ENCODE results near the gene UBA1.

UBA1 gene

GRCh38 chrX:47158131-47158530 lies 35.5 kb upstream of the UBA1 start:
- Histone ChIP-seq H3K27me3 (ENCODE audit: control insufficient read depth, insufficient read depth, low read length) (no peaks in the 10 kb centered on the region), H3K36me3 (ENCODE audit: control insufficient read depth, low read depth, low read length) (peaks cover 9% of the 10 kb centered on the region), H3K9ac (ENCODE audit: low read length) (no peak overlapping the region), H3K4me1 (ENCODE audit: control insufficient read depth, low read depth, low read length) (no peaks in the 10 kb centered on the region), H3K9me3 (ENCODE audit: control insufficient read depth, low read depth, low read length) (no peaks in the 10 kb centered on the region), H3K4me3 (ENCODE audit: low read length) (no peak overlapping the region), H3K27ac (ENCODE audit: low read length) (no peak overlapping the region)

DNA sequence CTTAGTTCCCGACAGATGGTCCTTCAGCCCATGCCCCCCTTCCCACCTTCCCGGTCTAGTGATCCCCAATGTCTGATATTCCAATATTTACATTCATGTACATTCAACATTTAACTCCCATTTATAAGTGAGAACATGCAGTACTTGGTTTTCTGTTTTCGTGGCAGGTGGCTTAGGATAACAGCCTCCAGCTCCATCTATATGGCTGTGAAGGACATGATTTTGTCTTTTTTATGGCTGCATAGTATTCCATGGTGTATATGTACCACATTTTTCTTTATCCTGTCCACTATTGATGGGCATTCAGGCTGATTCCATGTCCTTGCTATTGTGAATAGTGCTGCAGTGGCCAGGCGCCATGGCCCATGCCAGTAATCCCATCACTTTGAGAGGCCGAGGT lies 34.8 kb upstream of the UBA1 start:
- no peaks in the 10 kb centered on the region for H3K27me3 ChIP-seq (ENCODE audit: control insufficient read depth, insufficient read depth, low read length)
- H3K36me3 ChIP-seq (ENCODE audit: control insufficient read depth, low read depth, low read length), result peaks cover 9% of the 10 kb centered on the region
- no peak overlapping the region for H3K4me3 ChIP-seq (ENCODE audit: low read length)
- H3K4me1 ChIP-seq (ENCODE audit: control insufficient read depth, low read depth, low read length), result no peaks in the 10 kb centered on the region
- H3K27ac ChIP-seq (ENCODE audit: low read length), result no peak overlapping the region
- no peaks in the 10 kb centered on the region for H3K9me3 ChIP-seq (ENCODE audit: control insufficient read depth, low read depth, low read length)
- H3K9ac ChIP-seq (ENCODE audit: low read length), result no peak overlapping the region

DNA sequence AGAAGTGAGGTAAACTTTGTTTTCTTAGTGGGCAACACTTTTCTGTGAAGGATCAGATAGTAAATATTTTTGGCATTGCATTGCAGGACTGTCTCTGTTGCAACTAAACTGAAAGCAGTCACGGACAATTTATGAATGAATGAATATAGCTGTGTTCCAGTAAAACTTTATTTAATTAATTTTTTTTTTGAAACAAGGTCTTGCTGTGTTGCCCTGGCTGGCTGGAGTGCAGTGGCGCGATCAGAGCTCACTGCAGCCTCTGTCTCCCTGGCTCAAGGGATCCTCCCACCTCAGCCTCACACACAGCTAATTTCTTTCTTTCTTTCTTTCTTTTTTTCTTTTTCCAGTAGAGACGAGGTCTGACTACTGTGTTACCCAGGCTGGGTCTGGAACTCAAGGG lies 32.8 kb upstream of the UBA1 start:
- Histone ChIP-seq H3K9ac (ENCODE audit: low read length) (no peak overlapping the region), H3K27ac (ENCODE audit: low read length) (no peak overlapping the region), H3K9me3 (ENCODE audit: control insufficient read depth, low read depth, low read length) (no peaks in the 10 kb centered on the region), H3K4me3 (ENCODE audit: low read length) (no peak overlapping the region), H3K36me3 (ENCODE audit: control insufficient read depth, low read depth, low read length) (peaks cover 6% of the 10 kb centered on the region), H3K4me1 (ENCODE audit: control insufficient read depth, low read depth, low read length) (no peaks in the 10 kb centered on the region), H3K27me3 (ENCODE audit: control insufficient read depth, insufficient read depth, low read length) (no peaks in the 10 kb centered on the region)

DNA sequence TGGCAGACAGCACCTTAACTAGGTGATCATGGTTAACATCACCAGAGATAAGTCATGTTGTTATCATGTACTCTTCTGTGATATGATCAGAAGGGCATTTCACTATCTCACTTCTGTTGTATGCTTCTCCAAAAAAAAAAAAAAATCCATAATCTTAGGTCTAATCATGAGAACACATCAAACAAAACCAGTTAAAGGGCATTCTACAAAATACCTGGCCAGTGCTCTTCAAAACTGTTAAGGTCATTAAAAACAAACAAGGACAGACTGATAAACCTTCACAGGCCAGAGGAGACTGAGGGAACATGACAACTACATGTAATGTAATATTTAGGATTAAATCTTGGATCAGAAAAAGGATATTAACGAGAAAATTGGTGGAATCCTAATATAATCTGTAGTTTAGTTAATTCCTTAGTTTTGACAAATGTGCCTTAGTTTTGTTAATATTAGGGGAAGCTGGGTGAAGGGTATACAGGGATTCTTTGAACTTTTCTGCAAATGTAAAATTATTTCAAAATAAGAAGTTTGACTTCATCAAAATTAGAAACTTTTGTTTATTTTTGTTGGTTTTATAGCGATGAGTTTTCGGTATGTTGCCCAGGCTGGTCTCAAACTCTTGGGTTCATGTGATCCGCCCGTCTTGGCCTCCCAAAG lies 30.6 kb upstream of the UBA1 start:
- H3K9ac ChIP-seq (ENCODE audit: low read length), result no peak overlapping the region
- peaks cover 3% of the 10 kb centered on the region for H3K36me3 ChIP-seq (ENCODE audit: control insufficient read depth, low read depth, low read length)
- no peak overlapping the region for H3K27ac ChIP-seq (ENCODE audit: low read length)
- peaks cover 4% of the 10 kb centered on the region for H3K9me3 ChIP-seq (ENCODE audit: control insufficient read depth, low read depth, low read length)
- H3K27me3 ChIP-seq (ENCODE audit: control insufficient read depth, insufficient read depth, low read length), result no peaks in the 10 kb centered on the region
- H3K4me1 ChIP-seq (ENCODE audit: control insufficient read depth, low read depth, low read length), result no peaks in the 10 kb centered on the region
- H3K4me3 ChIP-seq (ENCODE audit: low read length), result no peak overlapping the region

DNA sequence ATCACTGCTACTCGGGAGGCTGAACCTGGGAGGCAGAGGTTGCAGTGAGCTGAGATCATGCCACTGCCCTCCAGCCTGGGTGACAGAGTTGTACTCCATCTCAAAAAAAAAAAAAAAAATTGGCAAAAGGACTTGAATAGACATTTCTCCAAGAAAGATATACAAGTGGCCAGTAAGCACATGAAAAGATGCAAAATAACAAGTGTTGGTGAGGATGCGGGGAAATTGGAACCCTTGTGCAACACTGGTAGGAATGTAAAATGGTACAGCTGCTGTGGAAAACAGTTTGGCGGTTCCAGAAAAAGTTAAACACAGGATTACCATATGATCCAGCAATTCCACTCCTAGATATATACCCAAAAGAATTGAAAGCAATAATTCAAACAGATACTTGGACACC lies 29.2 kb upstream of the UBA1 start:
- Histone ChIP-seq H3K9ac (ENCODE audit: low read length) (no peak overlapping the region), H3K27ac (ENCODE audit: low read length) (no peak overlapping the region), H3K4me1 (ENCODE audit: control insufficient read depth, low read depth, low read length) (no peaks in the 10 kb centered on the region), H3K36me3 (ENCODE audit: control insufficient read depth, low read depth, low read length) (peaks cover 3% of the 10 kb centered on the region), H3K4me3 (ENCODE audit: low read length) (no peak overlapping the region), H3K9me3 (ENCODE audit: control insufficient read depth, low read depth, low read length) (peaks cover 9% of the 10 kb centered on the region), H3K27me3 (ENCODE audit: control insufficient read depth, insufficient read depth, low read length) (no peaks in the 10 kb centered on the region)

DNA sequence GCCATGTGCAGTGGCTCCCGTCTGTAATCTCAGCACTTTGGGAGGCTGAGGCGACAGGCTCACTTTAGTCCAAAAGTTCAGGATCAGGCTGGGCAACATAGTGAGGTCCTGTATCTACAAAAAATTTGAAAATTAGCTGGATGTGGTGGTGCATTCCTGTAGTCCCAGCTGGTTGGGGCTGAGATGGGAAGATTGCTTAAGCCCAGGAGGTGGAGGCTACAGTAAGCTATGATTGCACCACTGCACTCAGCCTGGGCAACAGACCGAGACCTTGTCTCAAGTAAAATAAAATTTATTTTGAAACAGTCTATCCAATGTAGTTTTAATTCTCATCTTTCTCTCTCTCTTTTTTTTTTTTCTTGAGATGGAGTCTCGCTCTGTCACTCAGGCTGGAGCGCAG lies 27.5 kb upstream of the UBA1 start:
- Histone ChIP-seq H3K27ac (ENCODE audit: low read length) (no peak overlapping the region), H3K4me3 (ENCODE audit: low read length) (no peak overlapping the region), H3K9ac (ENCODE audit: low read length) (no peak overlapping the region), H3K9me3 (ENCODE audit: control insufficient read depth, low read depth, low read length) (peaks cover 12% of the 10 kb centered on the region), H3K27me3 (ENCODE audit: control insufficient read depth, insufficient read depth, low read length) (no peaks in the 10 kb centered on the region), H3K4me1 (ENCODE audit: control insufficient read depth, low read depth, low read length) (no peaks in the 10 kb centered on the region), H3K36me3 (ENCODE audit: control insufficient read depth, low read depth, low read length) (peaks cover 3% of the 10 kb centered on the region)

DNA sequence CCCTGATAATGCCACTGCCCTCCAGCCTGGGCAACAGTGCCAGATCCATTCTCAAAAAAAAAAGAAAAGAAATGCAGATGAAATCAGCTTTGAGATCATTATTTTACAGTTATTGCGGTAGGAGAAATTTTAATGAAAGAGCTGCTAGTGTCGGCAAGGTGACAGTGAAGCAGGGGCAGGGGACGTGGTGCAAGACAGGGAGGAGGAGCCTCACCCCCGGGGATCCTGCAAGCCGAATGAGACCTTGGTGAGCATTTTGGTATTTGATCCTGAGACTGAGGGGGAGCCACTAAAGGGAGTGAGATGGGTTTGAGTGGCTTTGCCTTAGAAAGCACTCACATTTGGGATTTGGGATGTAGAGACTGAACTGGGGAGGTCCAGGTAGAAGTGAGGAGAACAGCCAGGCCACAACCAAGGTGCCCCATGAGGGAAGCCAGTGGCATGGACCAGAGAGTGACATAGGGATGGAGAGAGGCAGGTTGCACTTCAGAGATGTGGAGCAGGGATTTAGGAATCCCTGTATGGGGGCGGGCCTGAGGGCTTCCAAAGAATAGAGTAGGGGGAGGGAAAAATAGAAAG lies 25.0 kb upstream of the UBA1 start:
- Histone ChIP-seq H3K4me3 (ENCODE audit: low read length) (no peak overlapping the region), H3K36me3 (ENCODE audit: control insufficient read depth, low read depth, low read length) (peaks cover 9% of the 10 kb centered on the region), H3K9ac (ENCODE audit: low read length) (no peak overlapping the region), H3K9me3 (ENCODE audit: control insufficient read depth, low read depth, low read length) (peaks cover 19% of the 10 kb centered on the region), H3K27me3 (ENCODE audit: control insufficient read depth, insufficient read depth, low read length) (no peaks in the 10 kb centered on the region), H3K27ac (ENCODE audit: low read length) (no peak overlapping the region), H3K4me1 (ENCODE audit: control insufficient read depth, low read depth, low read length) (no peaks in the 10 kb centered on the region)

GRCh38 chrX:47169273-47169672 lies 24.4 kb upstream of the UBA1 start:
- Histone ChIP-seq H3K9ac (ENCODE audit: low read length) (no peak overlapping the region), H3K27ac (ENCODE audit: low read length) (no peak overlapping the region), H3K27me3 (ENCODE audit: control insufficient read depth, insufficient read depth, low read length) (no peaks in the 10 kb centered on the region), H3K9me3 (ENCODE audit: control insufficient read depth, low read depth, low read length) (peaks cover 19% of the 10 kb centered on the region), H3K4me1 (ENCODE audit: control insufficient read depth, low read depth, low read length) (no peaks in the 10 kb centered on the region), H3K36me3 (ENCODE audit: control insufficient read depth, low read depth, low read length) (peaks cover 9% of the 10 kb centered on the region), H3K4me3 (ENCODE audit: low read length) (no peak overlapping the region)

GRCh38 chrX:47169726-47170515 lies 23.7 kb upstream of the UBA1 start:
- peaks cover 19% of the 10 kb centered on the region for H3K9me3 ChIP-seq (ENCODE audit: control insufficient read depth, low read depth, low read length)
- peaks cover 9% of the 10 kb centered on the region for H3K36me3 ChIP-seq (ENCODE audit: control insufficient read depth, low read depth, low read length)
- H3K27ac ChIP-seq (ENCODE audit: low read length), result no peak overlapping the region
- no peaks in the 10 kb centered on the region for H3K27me3 ChIP-seq (ENCODE audit: control insufficient read depth, insufficient read depth, low read length)
- no peaks in the 10 kb centered on the region for H3K4me1 ChIP-seq (ENCODE audit: control insufficient read depth, low read depth, low read length)
- no peak overlapping the region for H3K4me3 ChIP-seq (ENCODE audit: low read length)
- H3K9ac ChIP-seq (ENCODE audit: low read length), result no peak overlapping the region

DNA sequence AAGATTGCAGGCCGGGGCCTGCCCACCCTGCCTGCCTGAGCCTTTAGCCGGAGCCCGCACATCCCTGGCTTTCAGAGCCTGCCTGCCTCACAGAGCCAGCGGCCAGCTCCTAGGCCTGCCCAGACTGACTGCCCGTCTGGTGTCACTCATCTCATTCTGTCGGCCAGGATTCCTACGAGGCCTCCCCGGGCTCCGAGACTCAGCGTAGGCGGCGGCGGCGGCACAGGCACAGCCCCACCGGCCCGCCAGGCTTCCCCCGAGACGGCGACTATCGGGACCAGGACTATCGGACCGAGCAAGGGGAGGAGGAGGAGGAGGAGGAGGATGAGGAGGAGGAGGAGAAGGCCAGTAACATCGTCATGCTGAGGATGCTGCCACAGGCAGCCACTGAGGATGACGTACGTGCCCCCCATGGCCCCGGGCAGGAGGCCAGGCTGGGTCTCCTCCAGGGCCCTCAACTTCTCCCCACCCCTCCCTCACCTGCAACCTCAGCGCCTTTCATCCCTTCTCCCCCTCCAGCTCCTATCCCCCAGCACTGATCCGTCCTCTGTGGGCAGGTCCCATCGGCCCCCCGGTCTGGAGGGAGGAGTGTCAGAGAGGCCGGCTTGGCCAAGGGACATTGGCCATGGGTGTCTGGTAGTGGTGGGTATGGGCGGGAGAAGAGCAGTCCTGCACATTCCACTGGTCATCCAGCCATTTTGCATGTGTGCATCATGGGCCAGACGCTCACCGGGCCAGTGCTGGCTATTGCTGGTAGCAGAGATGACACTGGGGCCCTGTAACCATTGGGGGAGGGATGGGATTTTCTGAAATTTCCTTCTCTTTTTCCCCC lies 22.6 kb upstream of the UBA1 start:
- Histone ChIP-seq H3K4me3 (ENCODE audit: low read length) (no peak overlapping the region), H3K9me3 (ENCODE audit: control insufficient read depth, low read depth, low read length) (peaks cover 19% of the 10 kb centered on the region), H3K4me1 (ENCODE audit: control insufficient read depth, low read depth, low read length) (no peaks in the 10 kb centered on the region), H3K9ac (ENCODE audit: low read length) (no peak overlapping the region), H3K27me3 (ENCODE audit: control insufficient read depth, insufficient read depth, low read length) (no peaks in the 10 kb centered on the region), H3K36me3 (ENCODE audit: control insufficient read depth, low read depth, low read length) (peaks cover 9% of the 10 kb centered on the region), H3K27ac (ENCODE audit: low read length) (no peak overlapping the region)

DNA sequence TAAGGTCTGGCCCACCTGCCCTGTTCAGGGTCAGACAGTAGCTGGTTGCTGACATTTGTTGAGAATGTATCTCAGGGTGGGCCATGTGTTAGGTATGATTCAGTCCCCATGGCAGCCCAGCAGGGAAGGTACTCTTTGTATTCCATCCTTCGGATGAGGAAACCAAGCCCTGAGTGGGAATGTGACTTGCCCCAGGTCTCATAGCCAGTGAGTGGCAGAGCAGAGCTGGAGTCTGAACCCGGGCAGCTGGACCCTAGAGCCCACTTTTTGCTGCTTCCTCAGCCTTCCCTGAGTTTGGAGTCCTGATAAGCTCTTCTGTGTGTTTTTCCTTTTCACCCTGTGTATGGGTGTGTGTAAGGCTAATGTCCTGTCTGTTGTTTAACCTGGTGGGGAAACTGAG lies 21.6 kb upstream of the UBA1 start:
- H3K27ac ChIP-seq (ENCODE audit: low read length), result no peak overlapping the region
- H3K36me3 ChIP-seq (ENCODE audit: control insufficient read depth, low read depth, low read length), result peaks cover 17% of the 10 kb centered on the region
- H3K27me3 ChIP-seq (ENCODE audit: control insufficient read depth, insufficient read depth, low read length), result no peaks in the 10 kb centered on the region

More for the DNA sequence above, 21.6 kb upstream of the UBA1 start:
- H3K4me3 ChIP-seq (ENCODE audit: low read length), result no peak overlapping the region
- H3K9ac ChIP-seq (ENCODE audit: low read length), result no peak overlapping the region
- no peaks in the 10 kb centered on the region for H3K4me1 ChIP-seq (ENCODE audit: control insufficient read depth, low read depth, low read length)
- H3K9me3 ChIP-seq (ENCODE audit: control insufficient read depth, low read depth, low read length), result peaks cover 16% of the 10 kb centered on the region
